Activated T-helper 9 cell treated with anti-CD3 and anti-CD28 coated beads, Interleukin-2, amount 50 U/mL, for 16 hours (primary cell): ENCODE measurements around the gene C1QTNF1.

ENCODE experiments used
- DNase-seq: peaks from one replicate; pipeline ENCODE4 v3.0.0-alpha.2; 2020; ENCODE audit warnings: low read depth

The C1QTNF1 gene

GRCh38 chr17:79093270-79093669, 69.3 kb downstream of the C1QTNF1 start:
- no peak for DNase-seq

GRCh38 chr17:79094261-79094660, 70.3 kb downstream of the C1QTNF1 start:
- DNase-seq, result no peak

GRCh38 chr17:79095345-79096055, 71.5 kb downstream of the C1QTNF1 start:
- no peak for DNase-seq

- DNase-seq, result no peak
These were observed 72.5 kb downstream of the C1QTNF1 start for GRCh38 chr17:79096477-79096876.

- DNase-seq, result no peak
These were observed 73.5 kb downstream of the C1QTNF1 start for GRCh38 chr17:79097226-79098055.

- no peak for DNase-seq
These were observed 74.4 kb downstream of the C1QTNF1 start for GRCh38 chr17:79098282-79098867.
